ENCODE results near the gene NET1.
"Not testable (repeated sequence)": the region's sequence is repeated elsewhere in the genome, so short reads cannot be mapped to it uniquely, and the experiment has no call there.

Gene NET1

GRCh38 chr10:5399332-5399731 lies 13.0 kb upstream of the NET1 start:
- no peak for DNase-seq

DNA sequence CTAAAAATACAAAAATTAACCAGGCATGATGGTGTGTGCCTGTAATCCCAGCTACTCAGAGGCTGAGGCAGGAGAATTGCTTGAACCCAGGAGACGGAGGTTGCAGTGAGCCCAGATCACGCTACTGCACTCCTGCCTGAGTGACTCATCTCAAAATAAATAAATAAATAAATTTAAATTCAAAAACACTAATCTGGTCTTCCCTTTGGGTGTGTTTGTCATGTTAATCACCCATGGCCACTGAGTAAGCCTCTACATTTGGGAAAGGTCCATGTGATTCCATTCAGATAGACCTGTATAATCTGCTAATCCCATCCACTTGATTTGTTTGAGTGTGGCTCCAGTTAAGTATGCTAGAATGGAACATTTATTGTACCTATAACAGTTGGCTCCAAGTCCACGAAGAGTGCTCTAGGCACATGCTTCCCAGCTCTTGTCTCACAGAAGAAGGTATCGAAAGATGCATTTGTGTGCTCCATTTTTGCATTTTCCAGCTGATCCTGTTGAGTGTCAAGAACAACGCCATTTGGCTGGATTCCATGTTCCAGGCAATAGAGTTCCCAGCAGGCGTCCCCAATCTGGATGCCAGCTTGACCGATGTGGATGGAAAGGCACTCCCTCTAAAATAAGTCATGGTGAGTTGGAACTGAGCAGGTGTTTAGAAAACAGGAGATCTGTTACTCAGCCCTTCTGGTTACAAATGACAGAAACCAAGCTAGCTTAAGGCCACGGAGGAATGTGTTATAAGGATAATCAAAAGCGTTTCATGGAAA lies 11.7 kb upstream of the NET1 start:
- DNase-seq = peak; percentile 19 to 54

DNA sequence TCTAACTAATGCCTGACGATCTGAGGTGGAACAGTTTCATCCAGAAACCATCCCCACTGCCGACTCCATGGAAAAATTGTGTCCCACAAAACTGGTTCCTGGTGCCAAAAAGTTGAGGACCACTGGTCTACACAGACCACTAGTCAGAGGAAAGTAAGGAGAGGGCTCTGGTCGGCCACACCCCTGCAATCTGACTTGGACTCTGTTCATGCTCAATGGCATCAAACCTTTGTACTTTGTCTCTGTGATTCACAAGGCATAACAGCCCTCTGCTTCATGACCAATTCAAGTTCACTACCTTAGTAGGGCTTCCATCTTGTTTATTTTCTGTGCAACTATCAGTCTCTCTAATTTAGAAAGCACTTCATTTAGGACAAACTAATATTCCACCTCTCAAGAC lies 9.6 kb upstream of the NET1 start:
- DNase-seq = no peak

- no peak for DNase-seq
These were observed 7.9 kb upstream of the NET1 start, which contains the start of gene TUBAL3 for GRCh38 chr10:5404208-5405041. Gene TUBAL3 (minus strand): TSS chr10:5404828. CDS start chr10:5404792, 36 bp downstream.

- no peak for DNase-seq
These were observed 5.4 kb upstream of the NET1 start for GRCh38 chr10:5406918-5407317.

GRCh38 chr10:5410787-5411186 lies 1.6 kb upstream of the NET1 start:
- not testable (repeated sequence) for DNase-seq

- no peak for DNase-seq
These were observed 448 bp upstream of the NET1 start for GRCh38 chr10:5411941-5412276.

- DNase-seq = peak in 1 of 2 experiments; percentile 42
These were observed 918 bp downstream of the NET1 start for GRCh38 chr10:5413012-5413938.

DNA sequence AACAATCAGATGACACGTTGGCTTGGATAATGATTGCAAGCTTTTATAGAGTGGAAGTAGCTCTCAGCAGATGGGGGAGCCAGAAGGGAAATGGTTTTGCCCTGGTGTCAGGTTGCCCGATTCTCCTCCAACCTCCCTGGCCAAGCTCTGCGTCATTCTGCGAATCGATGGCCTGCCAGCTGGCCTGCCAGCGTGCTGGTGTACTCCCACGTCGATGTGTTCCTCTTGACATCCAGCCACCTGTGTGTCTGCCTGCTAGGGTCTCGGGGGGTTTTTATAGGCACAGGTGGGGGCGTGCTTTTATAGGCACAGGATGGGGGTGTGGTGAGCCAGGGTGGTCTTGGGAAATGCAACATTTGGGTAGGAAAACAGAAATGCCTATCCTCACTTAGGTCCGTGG lies 4.6 kb downstream of the NET1 start:
- DNase-seq = peak in 1 of 2 experiments; percentile 3

DNA sequence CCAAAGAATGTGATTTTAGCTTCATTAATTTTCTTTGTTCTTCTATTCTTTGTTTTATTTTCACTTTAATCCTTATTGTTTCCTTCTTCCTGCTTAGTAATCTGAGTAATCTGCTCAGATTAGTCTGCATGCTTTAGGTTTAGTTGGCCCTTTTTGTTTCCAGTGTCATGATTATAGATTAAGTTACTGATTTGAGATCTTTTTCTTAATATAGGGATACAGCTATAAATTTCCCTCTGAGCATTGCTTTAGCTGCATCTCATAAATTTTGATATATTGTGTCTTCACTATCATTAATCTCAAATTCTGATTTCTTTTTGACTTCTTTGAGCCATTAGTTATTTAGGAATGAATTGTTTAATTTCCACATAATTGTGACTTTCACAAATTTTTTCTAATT lies 6.2 kb downstream of the NET1 start:
- no peak for DNase-seq

DNA sequence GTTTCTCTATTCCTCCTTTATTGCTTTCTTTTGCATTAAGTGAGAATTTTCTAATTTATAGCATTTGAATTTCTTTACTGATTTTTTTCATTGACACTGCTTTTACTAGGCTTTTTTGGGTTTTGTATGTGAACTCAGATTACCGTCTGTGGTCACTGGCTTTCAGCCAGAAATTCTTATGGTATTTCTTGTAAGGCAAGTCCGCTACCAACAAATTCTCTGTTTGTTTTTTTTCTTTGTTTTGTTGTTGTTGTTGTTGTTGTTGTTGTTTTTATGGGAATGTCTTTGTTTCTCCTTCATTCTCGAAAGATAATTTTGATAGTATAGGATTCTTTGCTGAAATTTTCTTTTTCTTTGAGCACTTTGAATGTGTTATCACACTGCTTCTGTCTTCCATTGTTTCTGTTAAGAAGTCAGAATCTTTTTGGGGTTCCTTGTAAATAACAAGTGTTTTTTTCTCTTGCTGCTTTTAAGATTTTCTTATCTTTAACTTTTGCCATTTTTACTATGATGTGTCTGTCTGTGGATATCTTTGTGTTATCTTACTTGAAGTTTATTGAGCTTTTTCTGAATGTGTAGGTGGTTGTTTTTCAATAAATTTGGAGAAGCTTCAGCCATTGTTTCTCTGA lies 7.2 kb downstream of the NET1 start:
- DNase-seq = no peak

DNA sequence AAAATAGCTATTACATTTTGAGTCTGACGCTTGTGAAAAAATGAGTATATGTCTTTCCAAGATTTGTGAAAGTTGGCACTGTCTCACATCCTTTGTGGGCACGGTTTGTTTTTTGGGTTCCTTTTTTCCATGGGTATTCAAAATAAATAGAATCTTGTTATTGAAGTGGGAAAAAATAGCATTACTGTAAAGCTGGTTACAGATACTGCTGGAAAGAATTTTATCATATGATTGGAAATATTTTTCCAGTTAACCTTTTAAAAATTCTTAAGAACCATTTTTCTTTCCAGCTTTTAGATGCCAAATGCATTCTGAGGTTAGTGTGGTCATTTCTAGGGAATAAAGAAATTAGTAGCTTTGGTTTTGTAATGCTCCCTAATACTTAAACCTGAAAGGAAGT lies 11.4 kb downstream of the NET1 start:
- DNase-seq = no peak

DNA sequence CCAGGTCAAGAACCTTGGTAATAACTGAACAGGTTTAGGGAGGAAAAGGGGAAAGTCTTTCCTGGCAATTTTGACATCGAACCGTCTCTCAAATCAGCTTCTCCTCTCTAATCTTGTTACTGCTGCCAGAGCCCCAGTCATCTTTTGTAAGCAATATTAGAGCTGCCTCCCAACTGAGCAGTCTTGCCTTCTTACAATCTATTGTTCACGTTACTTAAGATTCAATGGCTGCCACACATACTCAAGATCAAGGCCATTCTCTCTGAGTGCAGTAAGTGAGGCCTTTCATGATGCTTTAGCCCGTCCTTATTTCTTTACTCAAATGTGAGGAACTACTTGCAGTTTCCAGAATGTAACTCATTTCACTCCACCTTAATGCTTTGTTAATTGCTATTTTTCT lies 12.4 kb downstream of the NET1 start:
- DNase-seq = no peak

DNA sequence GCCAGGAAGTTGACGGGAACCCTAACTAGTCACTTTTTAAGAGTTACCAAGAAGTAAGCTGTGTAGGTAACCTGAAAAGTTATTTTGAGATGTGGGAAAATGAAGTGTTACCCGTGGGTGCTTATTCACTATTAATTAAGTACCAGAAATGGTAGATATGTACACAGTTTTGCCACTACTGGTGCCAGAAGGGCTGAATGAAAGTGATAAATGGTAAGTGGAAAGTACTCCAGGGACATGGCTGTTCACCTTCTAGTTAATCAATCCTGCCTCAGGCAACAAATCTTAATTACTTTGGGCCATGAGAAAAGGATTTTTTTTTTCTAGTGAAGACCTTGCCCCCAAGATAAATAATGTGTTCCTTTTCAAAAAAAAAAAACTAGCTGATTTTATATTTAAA lies 15.8 kb downstream of the NET1 start:
- DNase-seq = no peak

- no peak for DNase-seq
These were observed 20.8 kb downstream of the NET1 start for GRCh38 chr10:5433182-5433581.

DNA sequence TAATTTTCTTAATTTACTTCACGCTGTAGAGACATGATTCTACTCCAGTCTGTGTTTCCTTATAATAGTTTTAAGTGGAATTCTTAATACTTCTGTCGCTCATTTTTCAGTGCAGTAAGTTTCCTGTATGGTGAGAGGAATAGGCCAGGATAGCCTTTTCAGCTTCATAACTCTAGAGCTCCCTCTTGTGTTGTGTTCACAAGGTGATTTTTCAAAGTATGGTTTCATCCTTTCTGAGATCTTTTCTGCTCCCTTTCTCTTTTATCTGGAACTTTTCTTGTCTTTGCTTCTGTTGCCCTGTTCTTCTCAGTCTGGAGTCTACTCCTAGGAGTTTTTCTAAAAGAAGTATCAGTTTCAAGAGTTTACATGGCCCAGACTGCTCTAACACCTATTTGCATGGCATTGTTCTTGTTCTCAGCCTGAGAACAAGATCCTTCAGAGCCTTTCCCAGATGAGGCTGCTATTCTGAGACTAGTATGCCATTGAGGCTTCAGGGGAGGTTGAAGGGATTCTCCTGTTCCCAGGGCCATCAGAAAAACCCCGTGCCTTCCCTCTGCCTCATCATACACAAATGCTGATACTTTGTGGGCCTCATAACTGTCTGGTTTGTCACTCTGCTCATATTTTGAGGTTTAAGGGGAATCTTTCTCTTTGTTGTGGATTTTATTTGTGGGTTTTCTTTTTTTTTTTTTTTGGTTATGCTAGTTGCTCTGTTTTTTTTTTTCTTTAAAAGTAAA lies 21.8 kb downstream of the NET1 start:
- peak; percentile 13 to 16 for DNase-seq

- no peak for DNase-seq
These were observed 23.0 kb downstream of the NET1 start for GRCh38 chr10:5435328-5435727.

DNA sequence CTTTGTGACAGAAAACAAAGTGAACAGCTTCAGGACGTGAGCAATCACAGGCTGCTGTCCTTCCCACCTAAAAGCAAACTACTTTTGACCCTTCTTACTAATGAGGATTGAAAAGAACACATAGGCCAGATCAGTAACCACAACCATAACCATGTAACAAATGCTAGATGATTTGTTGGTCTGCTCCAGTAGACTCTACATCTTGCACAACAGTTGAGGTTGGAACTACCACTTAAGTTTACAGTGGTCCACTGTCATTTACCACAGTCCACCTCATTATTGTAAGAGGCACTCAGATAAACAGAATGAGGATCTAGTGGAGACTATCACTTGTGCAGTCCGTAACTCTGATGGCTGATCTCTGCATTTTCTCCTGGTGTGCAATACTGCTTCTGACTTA lies 27.8 kb downstream of the NET1 start:
- DNase-seq = no peak

DNA sequence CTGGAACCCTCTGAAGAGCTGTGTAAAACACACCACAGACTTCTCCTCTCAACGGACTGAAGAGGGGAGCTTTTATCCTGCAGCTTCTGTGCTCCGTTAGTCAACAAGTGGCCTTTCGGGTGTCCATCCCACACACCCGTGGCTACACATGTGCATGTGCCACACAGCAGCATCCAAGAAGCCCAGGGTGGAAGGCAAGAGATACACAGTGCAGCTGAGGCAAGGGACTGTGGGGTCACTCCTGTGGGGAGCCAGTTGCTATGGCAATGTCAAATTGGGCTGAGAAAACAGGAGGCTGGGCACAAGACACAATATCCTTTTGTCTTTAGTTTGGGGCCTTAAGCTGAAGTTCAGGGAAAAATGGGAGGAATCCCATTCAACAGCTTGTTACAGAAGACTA lies 28.7 kb downstream of the NET1 start:
- no peak for DNase-seq

- DNase-seq = peak in 1 of 2 experiments; percentile 27
These were observed 30.0 kb downstream of the NET1 start for GRCh38 chr10:5442065-5442989.

GRCh38 chr10:5442990-5443370 lies 30.6 kb downstream of the NET1 start:
- no peak for DNase-seq
